ENCODE data around the gene IGSF8. TPM values are rescaled to one million over a fixed set of nuclear protein-coding genes. Genes with fewer than 3 reads are reported as not detected.
"Not testable (repeated sequence)": the region's sequence is repeated elsewhere in the genome, so short reads cannot be mapped to it uniquely, and the experiment has no call there.

IGSF8 gene
- total RNA-seq, 2 donors from 2014 or later, result 26.3 to 32.0 TPM

GRCh38 chr1:160131803-160132565, 33.6 kb upstream of the IGSF8 start:
- H3K27ac Mint-ChIP-seq, result no peak overlapping the region
- H3K4me3 Mint-ChIP-seq, result no peak overlapping the region
- H3K9me3 Mint-ChIP-seq, result no peaks in the 10 kb centered on the region
- H3K36me3 Mint-ChIP-seq (ENCODE audit: insufficient read depth in 2 of 2), result no peaks in the 10 kb centered on the region
- ATAC-seq (replicated peaks in 1 of 2) (no peak), DNase-seq (no peak)
- H3K27me3 Mint-ChIP-seq (ENCODE audit: low read depth), result peaks cover 30% of the 10 kb centered on the region
- H3K4me1 Mint-ChIP-seq (ENCODE audit: low read depth), result no peaks in the 10 kb centered on the region

GRCh38 chr1:160130939-160131338, 32.5 kb upstream of the IGSF8 start:
- no peak overlapping the region for H3K27ac Mint-ChIP-seq
- no peak overlapping the region for H3K4me3 Mint-ChIP-seq
- no peaks in the 10 kb centered on the region for H3K36me3 Mint-ChIP-seq (ENCODE audit: insufficient read depth in 2 of 2)
- H3K9me3 Mint-ChIP-seq, result no peaks in the 10 kb centered on the region
- H3K4me1 Mint-ChIP-seq (ENCODE audit: low read depth), result no peaks in the 10 kb centered on the region
- no peak for DNase-seq
- H3K27me3 Mint-ChIP-seq (ENCODE audit: low read depth), result peaks cover 30% of the 10 kb centered on the region
- ATAC-seq (replicated peaks in 1 of 2), result no peak

GRCh38 chr1:160130486-160130885, 32.1 kb upstream of the IGSF8 start:
- no peaks in the 10 kb centered on the region for H3K4me1 Mint-ChIP-seq (ENCODE audit: low read depth)
- H3K27ac Mint-ChIP-seq, result no peak overlapping the region
- DNase-seq (no peak), ATAC-seq (replicated peaks in 1 of 2) (no peak)
- H3K9me3 Mint-ChIP-seq, result no peaks in the 10 kb centered on the region
- no peaks in the 10 kb centered on the region for H3K36me3 Mint-ChIP-seq (ENCODE audit: insufficient read depth in 2 of 2)
- peaks cover 30% of the 10 kb centered on the region for H3K27me3 Mint-ChIP-seq (ENCODE audit: low read depth)
- H3K4me3 Mint-ChIP-seq, result no peak overlapping the region

GRCh38 chr1:160129966-160130365, 31.5 kb upstream of the IGSF8 start:
- Mint-ChIP-seq H3K4me1 (ENCODE audit: low read depth) (no peaks in the 10 kb centered on the region), H3K27me3 (ENCODE audit: low read depth) (peaks cover 30% of the 10 kb centered on the region), H3K27ac (no peak overlapping the region), H3K4me3 (no peak overlapping the region), H3K9me3 (no peaks in the 10 kb centered on the region), H3K36me3 (ENCODE audit: insufficient read depth in 2 of 2) (no peaks in the 10 kb centered on the region)
- DNase-seq, result no peak
- no peak for ATAC-seq (replicated peaks in 1 of 2)

- ATAC-seq (replicated peaks in 1 of 2) (no peak), DNase-seq (no peak)
- no peaks in the 10 kb centered on the region for H3K36me3 Mint-ChIP-seq (ENCODE audit: insufficient read depth in 2 of 2)
- H3K9me3 Mint-ChIP-seq, result no peaks in the 10 kb centered on the region
- H3K4me3 Mint-ChIP-seq, result no peak overlapping the region
- no peaks in the 10 kb centered on the region for H3K4me1 Mint-ChIP-seq (ENCODE audit: low read depth)
- H3K27me3 Mint-ChIP-seq (ENCODE audit: low read depth), result peaks cover 30% of the 10 kb centered on the region
- H3K27ac Mint-ChIP-seq, result no peak overlapping the region
Measured at GRCh38 chr1:160129558-160129957, 31.1 kb upstream of the IGSF8 start.

GRCh38 chr1:160129046-160129445, 30.6 kb upstream of the IGSF8 start:
- DNase-seq (no peak), ATAC-seq (replicated peaks in 1 of 2) (no peak)
- Mint-ChIP-seq H3K4me1 (ENCODE audit: low read depth) (no peaks in the 10 kb centered on the region), H3K9me3 (no peaks in the 10 kb centered on the region), H3K4me3 (no peak overlapping the region), H3K27ac (no peak overlapping the region), H3K27me3 (ENCODE audit: low read depth) (peaks cover 28% of the 10 kb centered on the region), H3K36me3 (ENCODE audit: insufficient read depth in 2 of 2) (no peaks in the 10 kb centered on the region)

GRCh38 chr1:160128636-160129035, 30.2 kb upstream of the IGSF8 start:
- Mint-ChIP-seq H3K36me3 (ENCODE audit: insufficient read depth in 2 of 2) (no peaks in the 10 kb centered on the region), H3K27ac (no peak overlapping the region), H3K27me3 (ENCODE audit: low read depth) (peaks cover 23% of the 10 kb centered on the region), H3K4me3 (no peak overlapping the region), H3K9me3 (no peaks in the 10 kb centered on the region), H3K4me1 (ENCODE audit: low read depth) (no peaks in the 10 kb centered on the region)
- no peak for ATAC-seq (replicated peaks in 1 of 2)
- DNase-seq, result no peak

GRCh38 chr1:160127865-160128523, 29.6 kb upstream of the IGSF8 start:
- DNase-seq (no peak), ATAC-seq (replicated peaks in 1 of 2) (no peak)
- no peaks in the 10 kb centered on the region for H3K9me3 Mint-ChIP-seq
- no peak overlapping the region for H3K27ac Mint-ChIP-seq
- no peaks in the 10 kb centered on the region for H3K4me1 Mint-ChIP-seq (ENCODE audit: low read depth)
- no peaks in the 10 kb centered on the region for H3K36me3 Mint-ChIP-seq (ENCODE audit: insufficient read depth in 2 of 2)
- H3K4me3 Mint-ChIP-seq, result no peak overlapping the region
- H3K27me3 Mint-ChIP-seq (ENCODE audit: low read depth), result peaks cover 21% of the 10 kb centered on the region

GRCh38 chr1:160127381-160127780, 29.0 kb upstream of the IGSF8 start:
- H3K27me3 Mint-ChIP-seq (ENCODE audit: low read depth), result peaks cover 15% of the 10 kb centered on the region
- no peaks in the 10 kb centered on the region for H3K9me3 Mint-ChIP-seq
- no peak overlapping the region for H3K27ac Mint-ChIP-seq
- no peak overlapping the region for H3K4me3 Mint-ChIP-seq
- DNase-seq (no peak), ATAC-seq (replicated peaks in 1 of 2) (no peak)
- H3K4me1 Mint-ChIP-seq (ENCODE audit: low read depth), result no peaks in the 10 kb centered on the region
- no peaks in the 10 kb centered on the region for H3K36me3 Mint-ChIP-seq (ENCODE audit: insufficient read depth in 2 of 2)

- not testable (repeated sequence) for H3K9me3 Mint-ChIP-seq; H3K27me3 Mint-ChIP-seq (ENCODE audit: low read depth); DNase-seq; H3K4me3 Mint-ChIP-seq; H3K27ac Mint-ChIP-seq; ATAC-seq (replicated peaks in 1 of 2); H3K4me1 Mint-ChIP-seq (ENCODE audit: low read depth); H3K36me3 Mint-ChIP-seq (ENCODE audit: insufficient read depth in 2 of 2)
Measured at GRCh38 chr1:160126342-160126741, 27.9 kb upstream of the IGSF8 start.

GRCh38 chr1:160125746-160126145, 27.3 kb upstream of the IGSF8 start:
- no peaks in the 10 kb centered on the region for H3K36me3 Mint-ChIP-seq (ENCODE audit: insufficient read depth in 2 of 2)
- H3K9me3 Mint-ChIP-seq, result no peaks in the 10 kb centered on the region
- H3K4me3 Mint-ChIP-seq, result no peak overlapping the region
- no peak overlapping the region for H3K27ac Mint-ChIP-seq
- peaks cover 2% of the 10 kb centered on the region for H3K27me3 Mint-ChIP-seq (ENCODE audit: low read depth)
- no peaks in the 10 kb centered on the region for H3K4me1 Mint-ChIP-seq (ENCODE audit: low read depth)
- no peak for DNase-seq
- ATAC-seq (replicated peaks in 1 of 2), result no peak

GRCh38 chr1:160124705-160125478, 26.5 kb upstream of the IGSF8 start:
- Mint-ChIP-seq H3K27ac (no peak overlapping the region), H3K27me3 (ENCODE audit: low read depth) (no peaks in the 10 kb centered on the region), H3K4me1 (ENCODE audit: low read depth) (no peaks in the 10 kb centered on the region), H3K4me3 (no peak overlapping the region), H3K36me3 (ENCODE audit: insufficient read depth in 2 of 2) (no peaks in the 10 kb centered on the region), H3K9me3 (no peaks in the 10 kb centered on the region)
- DNase-seq (no peak), ATAC-seq (replicated peaks in 1 of 2) (peak in 1 of 2 donors; percentile 21)

- no peak overlapping the region for H3K4me3 Mint-ChIP-seq
- no peak for ATAC-seq (replicated peaks in 1 of 2)
Measured at GRCh38 chr1:160123726-160124125, 25.3 kb upstream of the IGSF8 start.

More at GRCh38 chr1:160123726-160124125, 25.3 kb upstream of the IGSF8 start:
- peaks cover under 1% of the 10 kb centered on the region for H3K27me3 Mint-ChIP-seq (ENCODE audit: low read depth)
- no peak overlapping the region for H3K27ac Mint-ChIP-seq
- no peaks in the 10 kb centered on the region for H3K9me3 Mint-ChIP-seq
- no peaks in the 10 kb centered on the region for H3K4me1 Mint-ChIP-seq (ENCODE audit: low read depth)
- no peaks in the 10 kb centered on the region for H3K36me3 Mint-ChIP-seq (ENCODE audit: insufficient read depth in 2 of 2)
- DNase-seq, result no peak

All from activated T-cell treated with anti-CD3 and anti-CD28 coated beads, Interleukin-2, amount 50 U/mL, for 72 hours (primary cell).